Endothelial cell of umbilical vein (primary cell): ENCODE data around the gene AOC1. TPM values are rescaled to one million over a fixed set of nuclear protein-coding genes. Genes with fewer than 3 reads are reported as not detected.

Source experiments
- BruUV-seq: library from RNA; stranded (reverse); fragments of 400-500 nt; replicated peaks from 2 replicates; lab custom pipeline; 2021; lab: Mats Ljungman, UMichigan
- CTCF ChIA-PET: fragments of 300-600, 350-600 bp; sonication (Branson Sonifier 250); formaldehyde crosslinking; loops from one replicate; lab custom pipeline; 2021; ENCODE audit warnings: antibody characterized with exemption, inconsistent platforms; lab: Charles Lee
- POLR2A ChIA-PET: fragments of 300-600, 350-600 bp; sonication (Branson Sonifier 250); formaldehyde crosslinking; loops from one replicate; lab custom pipeline; 2021; ENCODE audit warnings: antibody characterized with exemption, inconsistent platforms; lab: Charles Lee
- DNase-seq: peaks from one replicate; pipeline ENCODE4 v3.0.0-alpha.2; 2011; ENCODE audit warnings: low read depth, low spot score
- FAIRE-seq: peaks from 2 replicates; lab custom pipeline; 2011; peaks lifted over from hg19 to GRCh38; lab: Jason Lieb, UNC
- H2AFZ ChIP-seq: 2 replicates; pipeline ENCODE4 v1.6.0; 2012; ENCODE audit warnings: low read depth, low read length, control low read depth, inconsistent platforms
- H3K27ac ChIP-seq: 2 replicates; pipeline ENCODE4 v1.5.1; 2011; ENCODE audit warnings: low read depth, mild to moderate bottlenecking, control low read depth, low read length, moderate library complexity; ENCODE audit not compliant: insufficient read depth
- H3K27me3 ChIP-seq, 2 experiments: 2 replicates each; pipeline versions ENCODE4 v1.6.0 to v1.6.1; 2011; ENCODE audit warnings: low read length in 2 of 2, mixed read lengths in 1 of 2; ENCODE audit not compliant: control insufficient read depth in 2 of 2, insufficient read depth in 2 of 2
- H3K36me3 ChIP-seq, 2 experiments: 2 replicates in 1 of 2; 3 replicates in 1 of 2; pipeline ENCODE4 v1.5.1; 2011; ENCODE audit warnings: low read length in 2 of 2, mild to moderate bottlenecking in 1 of 2, moderate library complexity in 1 of 2; ENCODE audit not compliant: control insufficient read depth in 2 of 2, insufficient read depth in 2 of 2; ENCODE audit errors: extremely low read depth in 1 of 2
- H3K4me1 ChIP-seq: 3 replicates; pipeline ENCODE4 v1.5.1; 2011; ENCODE audit warnings: mild to moderate bottlenecking, low read length; ENCODE audit not compliant: control insufficient read depth, insufficient read depth; ENCODE audit errors: extremely low read depth
- H3K4me2 ChIP-seq: 2 replicates; pipeline ENCODE4 v1.6.1; 2011; ENCODE audit warnings: low read length, control low read depth, mixed read lengths; ENCODE audit not compliant: insufficient read depth
- H3K4me3 ChIP-seq, 3 experiments: fragments of 200-600 bp in 1 of 3; sonication (generic), shearing (Covaris generic) in 1 of 3; replicated peaks in 1 of 3; 2 replicates each; pipeline ENCODE4 v1.5.1; 2011 to 2016; ENCODE audit warnings: control low read depth in 3 of 3, low read length in 3 of 3, mild to moderate bottlenecking in 2 of 3, inconsistent platforms in 1 of 3, low read depth in 1 of 3, moderate library complexity in 1 of 3; ENCODE audit not compliant: insufficient read depth in 1 of 3
- H3K79me2 ChIP-seq: 2 replicates; pipeline ENCODE4 v1.6.0; 2012; ENCODE audit warnings: low read length, inconsistent platforms; ENCODE audit not compliant: control insufficient read depth, insufficient read depth
- H3K9ac ChIP-seq: replicated peaks from 2 replicates; pipeline ENCODE3; 2011; ENCODE audit warnings: low read length, control low read depth; ENCODE audit not compliant: insufficient read depth; ENCODE audit errors: extremely low read depth
- H3K9me1 ChIP-seq: replicated peaks from 3 replicates; pipeline ENCODE4 v1.6.0; 2011; ENCODE audit warnings: mild to moderate bottlenecking, low read length; ENCODE audit not compliant: control insufficient read depth, insufficient read depth; ENCODE audit errors: extremely low read depth
- H3K9me3 ChIP-seq: replicated peaks from 2 replicates; pipeline ENCODE4 v1.5.1; 2012; ENCODE audit warnings: low read length, inconsistent platforms; ENCODE audit not compliant: control insufficient read depth, insufficient read depth
- H4K20me1 ChIP-seq: replicated peaks from 2 replicates; pipeline ENCODE3; 2011; ENCODE audit warnings: mild to moderate bottlenecking, low read length; ENCODE audit not compliant: control insufficient read depth, insufficient read depth; ENCODE audit errors: extremely low read depth
- EZH2 ChIP-seq: IDR thresholded peaks from 2 replicates; pipeline ENCODE4 v1.6.1; 2012; ENCODE audit warnings: borderline replicate concordance, low read depth, mild to moderate bottlenecking, moderate library complexity, low read length, inconsistent platforms; ENCODE audit not compliant: severe bottlenecking
- FOS ChIP-seq: IDR thresholded peaks from 2 replicates; pipeline ENCODE4 v1.6.1; 2011; ENCODE audit warnings: mild to moderate bottlenecking, low read length, moderate library complexity, borderline replicate concordance; ENCODE audit not compliant: insufficient read depth
- GATA2 ChIP-seq: IDR thresholded peaks from 2 replicates; pipeline ENCODE4 v1.7.0; 2011; ENCODE audit warnings: low read depth, mild to moderate bottlenecking, moderate library complexity, mixed read lengths, low read length; ENCODE audit not compliant: insufficient read length, insufficient read depth
- JUN ChIP-seq: IDR thresholded peaks from 2 replicates; pipeline ENCODE4 v1.6.1; 2011; ENCODE audit warnings: borderline replicate concordance, low read depth; ENCODE audit not compliant: insufficient read length, insufficient read depth
- MAX ChIP-seq: IDR thresholded peaks from 2 replicates; pipeline ENCODE4 v1.6.1; 2011; ENCODE audit not compliant: insufficient read depth, insufficient read length
- POLR2A ChIP-seq: IDR thresholded peaks from 2 replicates; pipeline ENCODE4 v1.6.1; 2012; ENCODE audit warnings: low read depth, mild to moderate bottlenecking, control low read depth, low read length
- POLR2AphosphoS5 ChIP-seq: IDR thresholded peaks from 2 replicates; pipeline ENCODE4 v1.6.1; 2012; ENCODE audit warnings: low read depth, mild to moderate bottlenecking, control low read depth, low read length, moderate library complexity; ENCODE audit not compliant: insufficient read depth
- dilution Hi-C: fragments of 300-500 bp; cut with MboI; formaldehyde crosslinking; loops from one replicate; pipeline ENCODE4 v1.15.0; 2019; ENCODE audit warnings: low sequenced_read_pairs; ENCODE audit not compliant: extremely low pct_ligation_motif_present
- intact Hi-C: fragments of 100-400 bp; cut with micrococcal nuclease; formaldehyde crosslinking; loops from one replicate; pipeline ENCODE4 v1.10.0; 2022
- polyA plus RNA-seq, 4 experiments: library from polyadenylated mRNA; depleted of rRNA in 3 of 4; stranded (reverse) in 3 of 4; unstranded in 1 of 4; fragments of >200 nt; gene quantifications; 2 replicates each; pipeline versions ENCODE4 v1.2.1 to v1.2.3, GENCODE V29; 2011 to 2012; ENCODE audit warnings: missing spikeins in 1 of 4
- total RNA-seq: library from RNA; stranded (reverse); gene quantifications from 2 replicates; pipeline ENCODE4 v1.2.3, GENCODE V29; 2021

The AOC1 gene
- total and polyA plus RNA-seq, 2 donors (not counting 3 experiments of a cell fraction or from before 2014, with no cell fraction given) = not detected

DNA sequence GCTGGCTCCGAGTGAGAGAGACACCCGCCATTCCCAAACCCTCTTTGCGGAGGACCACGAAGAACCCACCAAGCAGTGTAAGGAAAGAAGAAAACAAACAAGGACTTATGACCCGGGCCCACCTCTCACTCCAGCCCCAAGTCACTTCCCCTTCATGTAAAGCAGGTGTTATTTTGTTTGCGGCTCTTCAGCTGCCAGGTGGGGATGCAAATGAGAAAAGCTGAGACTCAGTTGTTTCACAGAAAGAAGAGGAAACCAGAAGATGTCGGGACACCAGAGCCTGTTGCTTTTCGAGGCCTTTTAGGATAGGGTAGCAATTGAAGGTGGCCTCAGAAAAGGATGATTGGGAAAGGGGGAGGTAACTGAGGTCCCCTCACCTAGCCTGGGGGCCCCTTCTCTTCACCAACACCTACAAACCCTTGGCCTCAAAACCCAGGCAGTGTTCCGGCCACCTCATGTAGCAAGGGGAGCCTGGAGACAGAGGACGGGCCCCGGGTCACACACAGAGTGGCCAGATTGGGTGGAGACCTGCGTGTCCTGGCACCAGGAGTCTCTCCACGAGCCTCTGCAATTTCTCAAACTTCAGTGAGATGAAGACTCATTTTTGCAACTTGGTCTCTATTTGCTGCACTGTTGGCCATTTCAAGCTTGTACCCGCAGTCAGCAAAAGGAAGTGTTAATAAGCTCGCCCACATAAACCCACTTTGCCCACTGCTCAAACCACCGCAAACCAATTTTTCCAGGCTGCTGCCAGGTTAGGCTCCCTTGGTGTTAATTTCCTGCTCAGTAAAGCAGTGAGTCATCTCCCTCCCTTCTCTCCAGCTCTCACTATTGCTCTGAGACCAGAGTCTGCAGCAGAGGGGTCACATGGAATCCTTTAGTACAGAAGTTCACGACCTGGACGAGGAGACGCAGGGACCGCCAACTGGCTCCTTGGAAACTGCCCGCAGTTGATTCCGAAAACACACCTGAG, 45.5 kb downstream of the AOC1 start:
- Histone ChIP-seq H3K27me3 (peaks cover 5 to 6% of the 10 kb centered on the region in 2 experiments), H3K27ac (no peak overlapping the region), H3K9ac (no peak overlapping the region), H3K9me3 (no peaks in the 10 kb centered on the region), H3K79me2 (no peaks in the 10 kb centered on the region), H3K4me3 (no peak overlapping the region), H2AFZ (no peak overlapping the region), H3K36me3 (no peaks in the 10 kb centered on the region), H3K4me1 (no peaks in the 10 kb centered on the region), H3K9me1 (no peaks in the 10 kb centered on the region), H4K20me1 (no peaks in the 10 kb centered on the region), H3K4me2 (no peak overlapping the region)
- dilution Hi-C loops = no loop called here
- no TSS peak for BruUV-seq
- ChIA-PET CTCF (interaction anchor here (0.6 to 1.9 kb wide), 49 partner anchors 9 to 529 kb away, joined by 3 to 29 read pairs (median 4); partner anchors contain the start of genes CHPF2 and REPIN1), POLR2A (no interaction called here)
- DNase-seq = no peak
- no peak for TF ChIP-seq GATA2
- no peak for TF ChIP-seq POLR2A
- TF ChIP-seq EZH2 = peak; percentile 45
- no peak for TF ChIP-seq JUN
- TF ChIP-seq MAX = no peak
- no peak for TF ChIP-seq FOS
- no peak for TF ChIP-seq POLR2AphosphoS5
- no peak for FAIRE-seq
- intact Hi-C loops = loop anchor here (1.0 to 2.0 kb wide), 6 partner anchors 19 to 275 kb away; no protein-coding TSS in a partner anchor
